Measurements from ENCODE around the gene LAMC3. TPM values are rescaled to one million over a fixed set of nuclear protein-coding genes. Genes with fewer than 3 reads are reported as not detected.

LAMC3 gene
- total and polyA plus RNA-seq, 3 donors from 2014 or later, result 35.9 to 136 (median 86.3) TPM

- Histone ChIP-seq H3K9me3 (no peaks in the 10 kb centered on the region), H3K36me3 (ENCODE audit: low read depth, missing control alignments) (no peaks in the 10 kb centered on the region), H3K27me3 (no peaks in the 10 kb centered on the region), H3K4me1 (peaks cover 8% of the 10 kb centered on the region), H3K27ac (no peak overlapping the region), H3K4me3 (no peak overlapping the region)
- intact Hi-C loops (cut with DNase I; ENCODE audit: low total_unique reads), result no loop called here
- WGBS, 2 donors, result 44 to 65% methylated on average over 11 of the region's 11 CpGs
- DNase-seq, result no peak
- TF ChIP-seq POLR2A (IDR thresholded peaks at IDR 0.05) (no peak), CTCF (IDR thresholded peaks at IDR 0.05) (no peak)
These were observed 888 bp upstream of the LAMC3 start for GRCh38 chr9:131008086-131008485.

- intact Hi-C loops (cut with DNase I; ENCODE audit: low total_unique reads), result no loop called here
- Histone ChIP-seq H3K4me3 (peak overlapping the region; percentile 58 to 64), H3K27ac (peak overlapping the region in 1 of 2 donors; percentile 71), H3K9me3 (no peaks in the 10 kb centered on the region), H3K4me1 (peaks cover 12% of the 10 kb centered on the region), H3K27me3 (no peaks in the 10 kb centered on the region), H3K36me3 (ENCODE audit: low read depth, missing control alignments) (no peaks in the 10 kb centered on the region)
- no peak for DNase-seq
- 20 to 28% methylated on average over 7 to 8 of the region's 8 CpGs for WGBS, 2 donors
- no peak for TF ChIP-seq CTCF (IDR thresholded peaks at IDR 0.05)
- no peak for TF ChIP-seq POLR2A (IDR thresholded peaks at IDR 0.05)
These were observed 438 bp upstream of the LAMC3 start for GRCh38 chr9:131008563-131008908.

GRCh38 chr9:131010482-131011273, 1.7 kb downstream of the LAMC3 start:
- Histone ChIP-seq H3K36me3 (ENCODE audit: low read depth, missing control alignments) (no peaks in the 10 kb centered on the region), H3K4me3 (peak overlapping the region; percentile 58 to 64), H3K27ac (peak overlapping the region; percentile 25 to 71), H3K4me1 (peaks cover 34% of the 10 kb centered on the region), H3K27me3 (no peaks in the 10 kb centered on the region), H3K9me3 (no peaks in the 10 kb centered on the region)
- no peak for DNase-seq
- TF ChIP-seq POLR2A (IDR thresholded peaks at IDR 0.05) (no peak), CTCF (IDR thresholded peaks at IDR 0.05) (no peak)
- intact Hi-C loops (cut with DNase I; ENCODE audit: low total_unique reads), result loop anchor here (5.0 kb wide), 1 partner anchor 37 kb away; no protein-coding TSS in a partner anchor
- 37 to 51% methylated on average over 11 to 14 of the region's 14 CpGs for WGBS, 2 donors

- TF ChIP-seq CTCF (IDR thresholded peaks at IDR 0.05) (no peak), POLR2A (IDR thresholded peaks at IDR 0.05) (no peak)
- H3K27ac ChIP-seq, result peak overlapping the region in 1 of 2 donors; percentile 74
- H3K4me3 ChIP-seq, result peak overlapping the region in 1 of 2 donors; percentile 64
- H3K9me3 ChIP-seq, result no peaks in the 10 kb centered on the region
- H3K4me1 ChIP-seq, result peaks cover 37% of the 10 kb centered on the region
- intact Hi-C loops (cut with DNase I; ENCODE audit: low total_unique reads), result loop anchor here (5.0 kb wide), 1 partner anchor 36 kb away; no protein-coding TSS in a partner anchor
- no peaks in the 10 kb centered on the region for H3K27me3 ChIP-seq
- DNase-seq, result peak; percentile 64
- 39 to 51% methylated on average over 5 to 8 of the region's 8 CpGs for WGBS, 2 donors
- H3K36me3 ChIP-seq (ENCODE audit: low read depth, missing control alignments), result no peaks in the 10 kb centered on the region
These were observed 2.5 kb downstream of the LAMC3 start for GRCh38 chr9:131011274-131012022.

Measured in testis (tissue), 3 donors.